HG03103 (cell line): ENCODE measurements around the gene PLD1.
A peak's percentile ranks its signal among the peaks of the same experiment; 100 is the strongest.
"Not testable (repeated sequence)": the region's sequence is repeated elsewhere in the genome, so short reads cannot be mapped to it uniquely, and the experiment has no call there.

ENCODE experiments used
- ATAC-seq: cut with Tn5 transposase; IDR thresholded peaks from one replicate; pipeline ENCODE4 v1.9.1; 2021; ENCODE audit warnings: low read depth; ENCODE audit not compliant: unreplicated experiment

PLD1 gene

GRCh38 chr3:171821044-171821443 is 10.8 kb upstream of the PLD1 start:
- ATAC-seq = no peak

DNA sequence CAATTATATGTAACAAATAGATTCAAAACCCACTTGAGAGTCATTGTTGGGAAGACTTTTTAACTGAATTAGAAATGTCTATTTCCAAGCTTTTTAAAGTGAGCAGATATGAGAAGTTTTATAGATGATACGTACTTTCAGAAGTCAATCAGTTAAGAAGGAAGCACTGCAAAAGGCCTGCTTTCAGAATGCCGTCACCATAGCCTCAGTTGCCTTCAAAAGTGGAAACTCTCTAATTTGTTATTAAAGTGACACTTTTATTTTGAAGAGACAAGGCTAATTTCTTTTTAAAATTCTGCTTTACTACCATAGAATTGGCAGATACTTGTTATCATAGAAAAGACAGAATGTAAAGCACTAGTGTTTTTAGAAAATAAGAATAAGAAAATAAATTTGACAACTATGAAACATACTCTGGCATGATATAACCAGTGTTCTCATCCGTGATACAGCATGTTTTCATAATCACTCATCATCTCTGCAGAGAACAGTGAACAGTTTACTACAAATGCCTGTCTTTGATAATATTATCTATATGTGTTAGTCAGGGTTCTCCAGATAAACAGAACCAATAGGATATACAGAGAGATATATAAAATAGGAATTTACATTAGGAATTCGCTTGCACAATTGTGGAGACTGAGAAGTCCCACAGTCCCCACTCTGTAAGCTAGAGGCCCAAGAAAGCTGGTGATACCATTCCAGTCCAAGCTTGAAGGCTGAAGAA is 7.0 kb upstream of the PLD1 start:
- no peak for ATAC-seq

GRCh38 chr3:171815973-171816595 is 5.8 kb upstream of the PLD1 start:
- ATAC-seq = no peak

DNA sequence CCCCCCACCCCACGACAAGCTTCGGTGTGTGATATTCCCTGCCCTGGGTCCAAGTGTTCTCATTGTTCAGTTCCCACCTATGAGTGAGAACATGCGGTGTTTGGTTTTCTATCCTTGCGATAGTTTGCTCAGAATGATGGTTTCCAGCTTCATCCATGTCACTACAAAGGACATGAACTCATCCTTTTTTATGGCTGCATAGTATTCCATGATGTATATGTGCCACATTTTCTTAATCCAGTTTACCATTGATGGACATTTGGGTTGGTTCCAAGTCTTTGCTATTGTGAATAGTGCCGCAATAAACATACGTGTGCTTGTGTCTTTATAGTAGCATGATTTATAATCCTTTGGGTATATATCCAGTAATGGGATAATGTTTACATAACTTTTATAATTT is 4.4 kb upstream of the PLD1 start:
- not testable (repeated sequence) for ATAC-seq

DNA sequence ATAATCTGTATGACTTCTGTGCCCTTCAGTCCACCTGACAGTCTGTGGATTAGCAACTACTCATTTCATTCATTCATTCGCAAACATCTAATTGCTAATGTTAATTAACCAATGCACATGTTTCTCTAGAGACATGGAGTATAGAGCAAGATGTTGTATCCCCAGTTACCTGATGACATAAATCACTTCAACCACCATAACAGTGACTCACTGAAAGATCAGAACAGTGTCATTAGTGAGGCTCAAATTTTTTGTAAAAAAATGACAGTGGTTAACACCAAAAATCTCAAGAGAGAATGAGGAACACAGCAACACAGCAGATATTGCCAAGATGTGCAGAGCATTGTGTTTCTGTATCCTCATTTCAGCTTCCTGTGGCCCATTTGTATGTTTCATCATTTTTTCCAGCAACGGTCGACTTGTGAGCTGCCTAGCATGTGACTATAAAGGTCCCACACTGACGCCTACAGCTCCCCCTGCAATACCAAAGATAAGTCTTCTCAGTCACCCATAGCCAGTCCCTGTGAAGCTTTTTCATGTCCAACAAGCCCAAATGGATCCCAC is 3.7 kb upstream of the PLD1 start:
- ATAC-seq = peak; percentile 31

- no peak for ATAC-seq
Measured at GRCh38 chr3:171813278-171813896, 3.1 kb upstream of the PLD1 start.

- ATAC-seq = no peak
Measured at GRCh38 chr3:171812811-171813210, 2.5 kb upstream of the PLD1 start.

GRCh38 chr3:171811913-171812335 is 1.6 kb upstream of the PLD1 start:
- ATAC-seq = no peak

- no peak for ATAC-seq
Measured at GRCh38 chr3:171811295-171811912, 1.1 kb upstream of the PLD1 start.

DNA sequence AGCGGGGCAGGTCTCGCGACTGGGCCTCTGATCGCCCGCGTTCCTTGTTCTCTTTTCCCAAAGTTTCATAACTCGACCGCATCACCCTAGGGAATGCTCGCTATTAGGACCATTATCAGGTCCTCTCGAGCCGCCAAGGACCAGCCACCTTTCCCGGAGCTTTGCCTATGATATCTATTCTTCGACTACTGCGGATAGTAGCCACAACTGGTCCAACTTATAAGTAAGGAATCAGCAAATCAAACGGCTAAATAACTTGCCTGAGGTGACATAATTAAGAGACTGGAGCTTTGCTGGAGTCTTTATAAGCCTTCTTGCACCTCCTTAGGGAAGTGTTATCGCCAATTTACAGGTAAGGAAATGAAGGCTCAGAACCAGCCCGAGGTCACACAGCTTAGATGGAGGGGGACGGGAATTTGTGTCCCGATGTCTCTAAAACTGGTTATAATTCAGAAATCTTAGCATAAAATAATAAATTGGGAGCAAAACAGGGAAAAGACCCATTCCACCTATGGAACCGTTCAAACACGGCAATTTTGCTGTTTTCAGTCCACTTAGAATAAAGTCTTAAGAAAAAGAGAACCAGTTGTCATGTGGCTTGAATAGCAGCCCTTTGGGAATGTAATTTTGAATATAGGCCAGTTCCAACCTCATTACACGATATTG is 479 bp upstream of the PLD1 start:
- ATAC-seq = no peak

- ATAC-seq = peak; percentile 27
Measured at GRCh38 chr3:171809611-171809860, 747 bp downstream of the PLD1 start.

DNA sequence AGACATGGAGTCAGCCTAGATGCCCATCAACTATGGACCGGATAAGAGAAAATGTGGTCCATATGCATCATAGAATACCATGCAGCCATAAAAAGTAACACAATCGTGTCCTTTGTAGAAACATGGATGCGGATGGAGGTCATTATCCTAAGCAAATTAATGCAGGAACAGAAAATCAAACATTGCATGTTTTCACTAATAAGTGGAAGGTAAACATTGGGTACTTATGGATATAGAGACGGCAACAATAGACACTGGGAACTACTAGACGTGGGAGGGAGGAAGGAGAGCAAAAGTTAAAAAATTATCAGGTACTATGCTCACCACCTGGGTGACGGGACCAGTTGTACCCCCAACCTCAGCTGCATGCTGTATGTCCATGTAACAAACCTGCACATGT is 2.5 kb downstream of the PLD1 start:
- ATAC-seq = no peak

DNA sequence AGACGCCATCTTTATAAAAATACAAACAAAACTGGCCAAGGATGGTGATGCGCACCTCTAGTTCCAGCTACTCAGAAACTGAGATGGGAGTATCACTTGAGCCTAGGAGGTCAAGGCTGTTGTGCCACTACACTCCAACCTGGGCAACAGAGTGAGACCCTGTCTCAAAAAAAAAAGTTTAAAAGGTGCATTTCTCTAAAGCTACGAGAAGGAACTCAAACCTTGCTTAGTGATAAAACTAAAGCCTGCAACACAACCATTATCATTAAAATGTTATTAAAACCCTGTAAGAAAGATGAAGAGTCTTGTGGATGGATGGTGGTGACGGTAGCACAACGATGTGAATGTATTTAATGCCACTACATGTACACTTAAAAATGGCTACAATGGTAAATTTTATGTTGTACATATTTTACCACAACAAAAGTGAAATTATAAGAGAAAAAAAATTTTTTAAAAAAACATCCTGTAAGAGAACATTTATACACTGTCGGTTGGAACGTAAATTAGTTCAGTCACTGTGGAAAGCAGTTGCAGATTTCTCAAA is 3.1 kb downstream of the PLD1 start:
- ATAC-seq = no peak

GRCh38 chr3:171806200-171807128 is 3.8 kb downstream of the PLD1 start:
- ATAC-seq = no peak

GRCh38 chr3:171805687-171806086 is 4.6 kb downstream of the PLD1 start:
- ATAC-seq = no peak

- ATAC-seq = no peak
Measured at GRCh38 chr3:171804618-171805389, 5.5 kb downstream of the PLD1 start.

GRCh38 chr3:171803044-171803443 is 7.2 kb downstream of the PLD1 start:
- ATAC-seq = no peak

DNA sequence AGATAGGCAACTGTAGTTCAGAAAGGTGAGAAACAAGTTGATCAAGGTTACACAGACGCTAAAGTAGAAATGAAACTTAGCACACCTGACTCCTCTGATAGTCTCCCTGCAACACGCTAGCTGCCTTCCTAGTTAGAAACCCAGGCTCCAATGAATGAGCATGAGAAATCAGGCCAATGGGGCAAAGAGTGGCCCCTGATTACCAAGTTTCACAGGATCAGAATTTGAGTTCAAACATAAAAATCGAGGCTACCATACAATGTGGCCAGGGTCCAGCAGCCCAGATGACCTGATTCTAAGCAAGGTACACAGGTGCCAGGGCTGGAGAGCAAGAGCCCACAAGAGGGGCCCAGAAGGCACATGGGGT is 7.7 kb downstream of the PLD1 start:
- no peak for ATAC-seq
